NCI-H187 (cell line): ENCODE measurements around the gene ATF7.

ENCODE experiments used
- DNase-seq, 2 experiments: peaks; one replicate each; lab custom pipeline; 2025; lab: John Stamatoyannopoulos, UW

Gene ATF7

DNA sequence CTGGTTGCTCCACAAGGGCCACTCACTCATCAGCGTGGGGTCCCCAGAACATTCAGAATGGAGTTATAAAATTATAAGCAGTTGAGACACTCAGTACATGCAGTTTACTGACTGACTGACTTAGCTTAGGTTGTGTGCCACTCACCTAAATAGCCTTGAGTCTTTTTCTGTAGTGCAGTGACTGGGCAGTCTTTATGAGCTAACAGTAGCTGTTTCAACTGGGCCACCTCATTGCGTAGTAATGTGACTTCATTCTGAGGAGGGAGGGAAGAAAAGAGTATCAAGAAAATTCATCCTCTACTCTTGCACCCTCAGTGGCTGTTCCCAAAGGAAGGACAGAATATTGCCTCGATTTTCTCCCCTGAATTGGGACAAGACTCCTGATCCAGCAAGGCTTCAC lies 103.1 kb downstream of the ATF7 start:
- no peak for DNase-seq

GRCh38 chr12:53518381-53518780 lies 107.8 kb downstream of the ATF7 start:
- DNase-seq = no peak

DNA sequence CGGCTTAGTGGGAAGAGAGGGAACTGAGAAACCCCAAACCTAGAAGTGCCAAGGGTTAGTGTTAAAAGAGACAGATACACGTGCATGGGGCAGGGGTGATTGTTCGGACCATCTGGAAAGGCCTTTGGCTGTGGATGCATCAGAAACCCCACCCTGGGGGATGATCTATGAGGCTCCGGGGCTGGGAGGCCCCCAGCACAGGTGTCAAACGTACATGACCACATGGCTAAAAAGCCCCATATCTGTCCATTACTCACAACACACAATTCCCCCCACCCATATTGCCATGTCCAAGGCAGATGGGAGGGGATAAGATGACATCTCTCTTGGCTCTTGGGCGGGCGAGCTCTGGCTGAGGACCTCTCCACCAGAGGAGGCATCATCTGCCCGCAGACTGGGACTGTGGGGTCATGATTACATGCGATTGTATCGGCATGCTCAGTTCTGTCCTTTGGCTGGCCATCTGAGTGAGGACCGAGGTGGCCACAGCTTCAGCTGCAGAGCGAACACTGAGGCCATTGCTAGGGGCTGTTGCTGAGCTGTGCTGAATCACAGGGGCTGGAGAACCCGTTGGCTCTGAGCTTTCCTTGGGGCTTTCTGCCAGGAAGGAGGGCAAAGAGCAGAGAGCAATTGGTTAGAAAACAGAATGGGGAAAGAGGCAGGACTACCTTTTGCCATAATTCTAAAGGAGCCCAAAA lies 109.3 kb downstream of the ATF7 start:
- DNase-seq = no peak

DNA sequence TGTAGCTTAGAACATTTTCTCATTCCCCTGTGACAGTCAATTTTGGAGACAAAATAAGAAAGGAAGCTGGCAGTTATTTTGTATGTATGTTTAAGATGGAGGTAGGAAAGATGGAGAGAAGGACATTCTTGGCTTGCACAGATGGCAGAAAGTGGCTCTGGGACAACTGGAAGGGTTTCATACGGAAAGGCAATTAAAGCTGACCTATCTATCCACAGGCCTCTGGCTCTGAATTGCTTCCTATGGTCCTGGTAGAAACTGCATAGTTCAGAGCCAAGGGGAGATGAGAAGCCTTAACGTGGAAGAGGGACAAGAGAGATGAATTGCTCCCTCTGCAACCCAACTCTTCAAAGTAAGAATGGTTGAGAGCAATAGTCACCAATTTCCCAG lies 110.9 kb downstream of the ATF7 start:
- no peak for DNase-seq

DNA sequence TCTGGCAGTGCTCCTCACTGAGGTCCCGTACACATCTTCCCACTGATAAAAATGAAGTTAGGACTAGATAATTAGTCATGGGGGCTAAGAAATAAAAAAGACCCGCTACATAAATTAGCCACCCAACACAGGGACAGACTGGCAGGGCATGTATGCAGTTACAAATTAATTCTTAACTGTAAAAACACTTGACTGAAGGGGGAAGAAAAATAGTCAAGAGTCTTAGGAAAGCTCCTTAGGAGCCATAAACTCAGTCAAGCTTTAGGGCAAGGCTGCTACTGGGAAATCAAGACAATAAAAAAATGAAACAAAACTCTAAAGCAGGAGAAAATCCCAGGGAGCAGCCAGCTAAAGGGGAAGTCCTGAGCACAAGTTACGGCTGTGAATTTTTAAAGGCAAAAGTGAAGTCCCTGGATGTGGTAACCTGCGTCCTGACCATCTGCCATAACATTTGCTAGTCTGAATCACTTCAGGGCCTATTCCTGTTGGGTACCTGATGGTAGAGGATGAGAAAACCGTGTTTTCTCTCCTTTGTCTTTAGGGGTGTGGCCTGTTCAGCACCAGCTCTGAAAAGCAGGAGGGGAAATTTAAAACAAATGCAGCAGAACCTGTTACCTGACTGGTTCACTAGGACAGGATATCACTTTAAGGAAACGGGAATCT lies 111.4 kb downstream of the ATF7 start:
- no peak for DNase-seq

DNA sequence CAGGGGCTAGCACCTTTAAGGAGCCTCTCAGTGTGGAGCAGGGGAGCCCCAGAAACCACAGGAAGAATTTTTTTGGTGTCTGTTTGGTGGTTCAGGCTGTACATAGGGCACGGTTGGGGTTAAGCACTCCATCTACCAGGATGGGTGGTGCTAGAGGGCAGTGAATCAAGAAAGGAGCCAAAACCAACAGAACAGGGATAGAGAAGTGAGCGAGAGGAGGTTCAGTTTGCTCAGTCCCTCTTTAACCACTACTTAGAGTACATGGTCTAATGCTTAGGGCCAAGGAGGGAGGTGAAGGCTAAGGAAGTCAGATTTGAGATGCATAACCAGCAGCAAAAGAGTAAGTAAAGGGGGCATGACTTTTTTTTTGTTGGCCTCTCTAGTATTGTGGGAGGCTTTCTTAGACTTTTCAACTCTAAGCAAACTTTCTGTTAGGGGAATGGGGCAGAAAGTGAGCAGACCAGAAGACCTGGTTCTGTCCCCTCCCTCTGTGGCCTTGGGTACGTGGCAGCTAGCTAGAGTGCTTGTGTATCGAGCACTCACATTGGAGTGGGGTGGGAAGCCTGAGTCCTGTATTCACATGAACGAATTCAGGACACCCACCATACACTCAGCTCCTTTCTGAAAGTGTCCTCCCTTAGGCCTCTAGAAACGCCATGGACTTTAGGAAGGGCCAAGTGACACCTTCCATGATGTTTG lies 112.3 kb downstream of the ATF7 start:
- no peak for DNase-seq

- DNase-seq = no peak
Measured at GRCh38 chr12:53510181-53510812, 115.9 kb downstream of the ATF7 start.

- DNase-seq = peak; percentile 46 to 80
Measured at GRCh38 chr12:53508534-53509170, 117.5 kb downstream of the ATF7 start.

- DNase-seq = no peak
Measured at GRCh38 chr12:53507603-53507885, 118.6 kb downstream of the ATF7 start.

DNA sequence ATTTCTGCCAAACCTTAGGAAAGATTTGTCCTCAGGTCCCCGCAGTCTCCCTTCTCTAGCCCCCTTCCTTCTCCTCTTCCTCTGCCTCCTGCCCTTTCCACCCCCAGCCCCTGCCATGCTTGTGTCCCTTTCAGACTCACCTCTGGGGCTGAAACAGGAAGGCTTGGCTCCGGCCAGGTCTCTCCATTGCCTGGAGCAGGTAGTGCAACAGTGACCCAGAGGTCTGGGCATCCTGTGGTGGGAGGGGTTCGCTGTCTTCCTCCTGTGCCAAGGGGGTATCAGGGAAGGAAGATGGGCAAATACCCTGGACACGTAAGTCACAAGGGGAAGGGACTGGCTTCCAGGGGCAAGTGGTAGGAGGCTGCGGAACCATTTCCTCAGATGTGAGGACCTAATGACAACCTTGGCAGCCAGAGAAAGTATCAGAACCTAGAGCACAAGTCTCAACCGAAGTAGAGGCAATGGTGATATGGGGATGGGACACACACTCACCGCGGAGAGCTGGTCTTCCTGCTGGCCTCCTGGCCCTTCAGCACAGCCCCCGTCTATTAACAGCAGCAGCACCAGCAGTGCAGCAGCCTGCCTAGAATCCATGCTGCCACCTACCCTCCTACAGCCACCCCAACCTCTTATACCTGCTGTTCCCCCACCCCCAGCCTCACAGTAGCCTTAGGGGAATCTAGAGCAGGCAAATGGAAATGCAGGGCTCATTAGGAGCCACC lies 119.1 kb downstream of the ATF7 start, which contains the start of gene NPFF:
TSS of gene NPFF (minus strand) at position 604 of the 722 bp plus-strand sequence. CDS start at position 594, 10 bp downstream.
- DNase-seq = no peak

- no peak for DNase-seq
Measured at GRCh38 chr12:53506450-53506785, 119.8 kb downstream of the ATF7 start.

- DNase-seq = no peak
Measured at GRCh38 chr12:53505555-53506449, 120.4 kb downstream of the ATF7 start.

- no peak for DNase-seq
Measured at GRCh38 chr12:53505086-53505485, 121.1 kb downstream of the ATF7 start.

- DNase-seq = no peak
Measured at GRCh38 chr12:53504004-53504920, 121.9 kb downstream of the ATF7 start.

DNA sequence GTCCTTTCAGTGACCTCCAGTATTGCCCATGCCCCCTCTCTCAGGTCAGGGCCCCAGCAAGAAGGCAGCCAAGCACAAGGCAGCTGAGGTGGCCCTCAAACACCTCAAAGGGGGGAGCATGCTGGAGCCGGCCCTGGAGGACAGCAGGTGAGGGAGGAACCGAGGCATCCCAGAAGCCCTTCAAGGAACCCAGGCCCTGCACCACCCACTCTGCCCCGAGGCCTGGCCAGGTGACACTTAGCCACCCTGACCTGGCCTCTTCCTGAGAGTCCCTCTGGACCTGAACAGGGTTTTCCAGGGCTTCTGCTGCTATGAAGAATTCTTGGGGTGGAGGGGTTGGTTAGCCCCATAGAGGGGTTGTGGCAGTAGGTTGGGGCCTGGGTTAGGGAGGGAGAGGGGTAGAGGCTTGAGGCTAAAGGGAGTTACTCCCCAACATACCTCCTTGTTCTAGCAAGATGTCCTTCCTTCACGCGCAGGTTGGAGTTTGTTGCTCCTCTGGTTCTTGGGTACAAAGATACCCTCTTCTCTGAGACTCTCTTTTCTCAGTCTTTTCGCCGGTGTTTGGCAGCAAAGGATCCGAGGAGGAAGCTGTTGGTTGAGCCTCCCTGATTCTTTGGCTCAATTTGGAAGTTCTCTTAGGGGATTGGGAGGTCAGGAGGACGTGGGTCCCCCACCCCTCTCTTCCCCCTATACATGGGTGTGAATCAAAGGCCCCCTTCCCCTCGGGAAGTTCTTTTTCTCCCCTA lies 123.0 kb downstream of the ATF7 start:
- no peak for DNase-seq

DNA sequence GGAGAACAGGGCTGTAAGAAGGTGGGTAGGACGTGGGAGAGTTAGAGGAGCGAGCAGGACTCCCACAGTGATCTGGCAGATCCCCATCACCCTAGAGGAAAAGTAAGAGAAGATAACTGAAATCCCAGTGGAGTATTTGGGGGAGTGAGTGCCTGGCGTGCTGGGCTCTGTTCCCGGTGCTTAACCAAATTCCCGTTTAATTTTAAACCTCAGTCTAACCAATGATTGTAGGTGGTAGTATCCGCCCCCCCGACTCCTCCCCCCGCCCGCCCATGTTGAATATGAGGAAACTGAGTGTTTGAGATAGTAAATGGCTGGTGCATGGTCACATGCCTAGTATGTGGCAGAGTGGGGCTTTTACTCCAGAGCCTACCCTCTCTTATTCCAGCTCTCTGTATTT lies 123.9 kb downstream of the ATF7 start:
- no peak for DNase-seq

GRCh38 chr12:53501615-53502181 lies 124.5 kb downstream of the ATF7 start:
- DNase-seq = no peak

GRCh38 chr12:53500776-53501614 lies 125.2 kb downstream of the ATF7 start, which contains the start of gene TARBP2:
TARBP2 (plus strand) TSS chr12:53501283; CDS start chr12:53501409, 126 bp downstream.
- peak; percentile 99 for DNase-seq
